Activated CD4-positive, alpha-beta T cell treated with anti-CD3 and anti-CD28 coated beads, Interleukin-2, amount 10 ng/mL, durations not matched to agents 7 days and 5 days (primary cell): ENCODE results near the gene EIF4A3. TPM values are rescaled to one million over a fixed set of nuclear protein-coding genes. Genes with fewer than 3 reads are reported as not detected.

Source experiments
- CTCF ChIA-PET: fragments of 350-600 bp; sonication (Branson Sonifier 250); formaldehyde crosslinking; loops from one replicate; lab custom pipeline; 2021; ENCODE audit warnings: antibody characterized with exemption; lab: Charles Lee
- POLR2A ChIA-PET: fragments of 350-600 bp; sonication (Branson Sonifier 250); formaldehyde crosslinking; loops from one replicate; lab custom pipeline; 2021; ENCODE audit warnings: antibody characterized with exemption; lab: Charles Lee
- DNase-seq: peaks from one replicate; pipeline ENCODE4 v3.0.0-alpha.2; 2020
- H3K27ac Mint-ChIP-seq: one replicate; pipeline ENCODE4 v1.8.0; 2021; ENCODE audit warnings: mild to moderate bottlenecking, moderate library complexity, mixed read lengths
- H3K27me3 Mint-ChIP-seq: one replicate; pipeline ENCODE4 v1.8.0; 2021; ENCODE audit warnings: mixed read lengths
- H3K36me3 Mint-ChIP-seq: one replicate; pipeline ENCODE4 v1.8.0; 2021; ENCODE audit warnings: low read depth, mixed read lengths
- H3K4me1 Mint-ChIP-seq: one replicate; pipeline ENCODE4 v1.8.0; 2021; ENCODE audit warnings: mixed read lengths
- H3K4me3 Mint-ChIP-seq: one replicate; pipeline ENCODE4 v1.8.0; 2021; ENCODE audit warnings: mild to moderate bottlenecking, moderate library complexity, mixed read lengths
- H3K9me3 Mint-ChIP-seq: one replicate; pipeline ENCODE4 v1.8.0; 2021; ENCODE audit warnings: mixed read lengths
- total RNA-seq, 2 experiments: library from RNA; stranded (reverse); gene quantifications; one replicate each; pipeline ENCODE4 v1.2.3, GENCODE V29; 2021

Gene EIF4A3
- 100 to 1,000 TPM; 148 to 157 TPM for total RNA-seq

DNA sequence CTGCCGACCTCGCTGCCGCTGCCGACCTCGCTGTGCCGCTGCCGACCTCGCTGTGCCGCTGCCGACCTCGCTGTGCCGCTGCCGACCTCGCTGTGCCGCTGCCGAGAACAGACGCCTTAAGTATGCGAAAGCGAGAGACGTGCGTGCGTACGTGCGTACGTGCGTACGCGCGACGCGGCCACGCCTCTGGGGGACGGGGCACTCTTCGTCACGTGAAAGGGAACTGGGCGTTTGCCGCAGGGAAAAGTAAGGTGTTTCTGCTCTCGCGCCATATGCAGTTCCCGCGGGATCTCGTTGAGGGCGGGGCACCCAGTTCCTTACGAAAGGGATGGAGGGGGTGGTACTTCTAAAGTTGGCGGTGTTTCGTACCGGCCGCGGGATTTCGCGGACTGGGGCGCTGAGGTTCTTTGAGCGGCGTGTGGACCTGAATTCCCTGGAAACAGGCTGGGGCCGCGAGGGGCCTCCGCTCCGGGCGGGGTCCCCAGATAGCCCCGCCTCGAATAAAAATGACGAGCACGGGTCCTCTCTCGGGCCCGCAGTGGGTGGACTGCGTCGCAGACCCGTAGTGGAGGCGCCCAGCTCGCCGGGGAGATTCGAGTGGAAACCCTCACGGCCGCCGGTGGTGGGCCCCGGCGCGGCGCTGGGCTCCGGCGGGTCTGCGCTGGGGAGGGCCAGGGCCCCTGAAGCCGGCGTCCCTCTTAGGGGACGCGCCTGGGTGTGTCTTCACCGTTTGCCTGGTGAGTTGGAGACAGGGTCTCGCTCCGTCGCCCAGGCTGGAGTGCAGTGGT is at the start of gene EIF4A3:
TSS of gene EIF4A3 (minus strand) at position 94 of the 788 bp plus-strand sequence. CDS start 167 bp downstream, outside the sequence.
- peak within 1 kb of the TSS; percentile 80 for H3K4me3 Mint-ChIP-seq
- POLR2A ChIA-PET, result no interaction called here
- peak; percentile 98 for DNase-seq
- H3K27me3 Mint-ChIP-seq, result no peaks in the 10 kb centered on the region
- H3K36me3 Mint-ChIP-seq, result peaks cover 27% of the 10 kb centered on the region
- CTCF ChIA-PET, result interaction anchor here (1.1 kb wide), 1 partner anchor 72 kb away, joined by 3 read pairs; the partner anchor contains the start of gene SGSH
- peak within 1 kb of the TSS; percentile 98 for H3K27ac Mint-ChIP-seq
- peaks cover 10% of the 10 kb centered on the region for H3K9me3 Mint-ChIP-seq
- peaks cover 47% of the 10 kb centered on the region for H3K4me1 Mint-ChIP-seq

DNA sequence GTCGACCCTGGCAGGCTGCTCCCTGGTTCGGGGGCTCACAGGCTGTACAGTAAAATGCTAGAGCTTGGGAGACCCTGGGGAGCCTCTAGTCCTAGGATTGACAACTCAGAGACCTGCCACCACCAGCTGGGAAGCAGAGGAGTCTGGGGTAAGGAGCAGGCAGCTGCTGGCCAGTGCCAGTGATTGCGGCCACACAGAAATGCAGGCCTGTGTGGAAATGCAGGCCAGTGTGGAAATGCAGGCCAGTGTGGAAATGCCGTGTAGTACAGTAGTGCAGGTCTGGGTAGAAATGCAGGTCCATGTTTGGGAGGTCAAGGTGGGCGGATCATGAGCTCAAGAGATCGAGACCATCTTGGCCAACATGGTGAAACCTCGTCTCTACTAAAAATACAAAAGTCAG is 49.7 kb upstream of the EIF4A3 start:
- POLR2A ChIA-PET, result no interaction called here
- DNase-seq, result no peak
- H3K27ac Mint-ChIP-seq, result no peak overlapping the region
- no peak overlapping the region for H3K4me3 Mint-ChIP-seq
- H3K27me3 Mint-ChIP-seq, result peaks cover 5% of the 10 kb centered on the region
- CTCF ChIA-PET, result interaction anchor here (0.9 to 2.3 kb wide), 6 partner anchors 8 to 74 kb away, joined by 3 to 11 read pairs (median 4); no protein-coding TSS in a partner anchor
- H3K36me3 Mint-ChIP-seq, result no peaks in the 10 kb centered on the region
- H3K9me3 Mint-ChIP-seq, result peaks cover 4% of the 10 kb centered on the region
- no peaks in the 10 kb centered on the region for H3K4me1 Mint-ChIP-seq

DNA sequence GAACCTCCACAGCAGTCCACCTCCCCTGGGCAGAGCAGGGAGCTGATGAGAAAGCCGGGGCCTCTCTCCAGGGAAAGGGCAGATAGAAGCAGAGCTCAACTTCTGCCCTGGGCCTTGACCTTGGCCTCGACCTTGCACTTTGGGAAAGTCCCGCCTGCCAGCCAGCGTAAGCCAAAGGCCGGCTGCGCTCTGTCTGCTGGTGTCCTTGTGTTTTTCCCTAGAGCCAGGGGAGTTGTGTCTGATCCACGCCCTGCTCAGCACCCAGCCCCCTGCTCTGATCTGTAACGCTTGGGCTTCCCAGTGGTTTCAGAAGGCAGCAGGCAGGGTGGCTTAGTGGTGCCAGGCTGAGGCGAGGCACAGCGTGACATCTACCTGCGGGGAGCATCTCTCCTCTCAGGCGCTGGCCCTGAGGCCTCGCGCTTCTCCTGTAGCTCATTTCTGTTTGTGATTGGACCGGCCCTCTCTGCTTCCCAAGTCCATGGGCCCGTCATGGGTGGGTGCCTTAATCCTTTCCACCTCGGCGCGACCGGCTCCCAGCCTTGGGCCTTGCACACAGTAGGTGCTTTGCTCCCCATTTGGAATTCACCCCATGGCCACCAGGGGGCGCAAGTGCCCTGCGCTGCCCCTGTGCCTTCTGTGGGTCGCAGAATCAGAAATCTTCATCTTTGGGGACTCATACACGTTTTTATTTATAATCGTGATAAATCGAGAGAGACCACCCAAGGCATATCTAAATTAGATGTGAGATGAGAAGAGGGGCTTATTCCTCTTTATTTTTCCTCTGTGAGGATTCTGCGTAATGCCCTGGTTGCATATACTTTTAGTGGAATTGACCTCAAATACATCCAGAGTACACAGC is 49.0 kb upstream of the EIF4A3 start:
- Mint-ChIP-seq H3K27ac (no peak overlapping the region), H3K9me3 (peaks cover 4% of the 10 kb centered on the region), H3K36me3 (no peaks in the 10 kb centered on the region), H3K27me3 (peaks cover 5% of the 10 kb centered on the region), H3K4me3 (no peak overlapping the region), H3K4me1 (no peaks in the 10 kb centered on the region)
- POLR2A ChIA-PET, result no interaction called here
- CTCF ChIA-PET, result interaction anchor here (0.8 to 2.3 kb wide), 11 partner anchors 8 to 74 kb away, joined by 3 to 11 read pairs (median 4); no protein-coding TSS in a partner anchor
- peak; percentile 52 for DNase-seq

- ChIA-PET POLR2A (no interaction called here), CTCF (interaction anchor here (0.8 to 2.3 kb wide), 6 partner anchors 11 to 75 kb away, joined by 3 to 11 read pairs (median 4); no protein-coding TSS in a partner anchor)
- peaks cover 5% of the 10 kb centered on the region for H3K27me3 Mint-ChIP-seq
- no peaks in the 10 kb centered on the region for H3K4me1 Mint-ChIP-seq
- H3K27ac Mint-ChIP-seq, result no peak overlapping the region
- peaks cover 4% of the 10 kb centered on the region for H3K9me3 Mint-ChIP-seq
- H3K36me3 Mint-ChIP-seq, result no peaks in the 10 kb centered on the region
- no peak overlapping the region for H3K4me3 Mint-ChIP-seq
- no peak for DNase-seq
Observed at GRCh38 chr17:80195141-80195540, 48.2 kb upstream of the EIF4A3 start.

GRCh38 chr17:80191865-80192661 is 45.1 kb upstream of the EIF4A3 start:
- H3K27ac Mint-ChIP-seq, result no peak overlapping the region
- peaks cover 4% of the 10 kb centered on the region for H3K9me3 Mint-ChIP-seq
- no peaks in the 10 kb centered on the region for H3K4me1 Mint-ChIP-seq
- ChIA-PET POLR2A (interaction anchor here (0.6 kb wide), 1 partner anchor 25 kb away, joined by 4 read pairs; no protein-coding TSS in a partner anchor), CTCF (interaction anchor here (0.7 to 1.2 kb wide), 2 partner anchors 12 to 14 kb away, joined by 3 read pairs; no protein-coding TSS in a partner anchor)
- no peak overlapping the region for H3K4me3 Mint-ChIP-seq
- no peak for DNase-seq
- no peaks in the 10 kb centered on the region for H3K36me3 Mint-ChIP-seq
- peaks cover 5% of the 10 kb centered on the region for H3K27me3 Mint-ChIP-seq

GRCh38 chr17:80191192-80191591 is 44.3 kb upstream of the EIF4A3 start:
- POLR2A ChIA-PET, result no interaction called here
- H3K4me3 Mint-ChIP-seq, result no peak overlapping the region

DNA sequence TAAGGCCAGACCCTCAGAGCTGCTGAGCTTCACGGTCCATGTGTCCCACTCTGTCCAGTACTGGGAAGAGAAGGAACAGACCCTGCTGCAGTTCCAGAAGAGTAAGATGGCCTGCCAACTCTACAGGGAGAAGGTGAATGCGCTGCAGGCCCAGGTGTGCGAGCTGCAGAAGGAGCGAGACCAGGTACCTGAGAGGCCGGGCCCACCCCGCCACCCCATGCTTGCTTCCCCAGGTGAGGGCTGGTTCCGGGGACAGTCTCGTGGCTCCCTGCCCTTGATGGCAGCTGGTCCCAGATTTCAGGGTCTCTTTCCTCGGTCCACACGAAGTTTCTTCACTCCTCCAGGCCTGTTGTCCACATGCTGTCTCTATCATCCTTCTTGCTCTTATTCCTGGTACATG is 43.8 kb upstream of the EIF4A3 start:
- peaks cover 4% of the 10 kb centered on the region for H3K9me3 Mint-ChIP-seq
- peaks cover 5% of the 10 kb centered on the region for H3K27me3 Mint-ChIP-seq
- H3K27ac Mint-ChIP-seq, result no peak overlapping the region
- no peak for DNase-seq
- no peaks in the 10 kb centered on the region for H3K4me1 Mint-ChIP-seq
- ChIA-PET CTCF (interaction anchor here (1.1 kb wide), 1 partner anchor 10 kb away, joined by 3 read pairs; no protein-coding TSS in a partner anchor), POLR2A (no interaction called here)
- H3K36me3 Mint-ChIP-seq, result no peaks in the 10 kb centered on the region
- H3K4me3 Mint-ChIP-seq, result no peak overlapping the region

More at GRCh38 chr17:80191192-80191591, 44.3 kb upstream of the EIF4A3 start:
- CTCF ChIA-PET, result interaction anchor here (0.7 to 1.2 kb wide), 3 partner anchors 9 to 14 kb away, joined by 3 read pairs; no protein-coding TSS in a partner anchor
- DNase-seq, result no peak
- Mint-ChIP-seq H3K9me3 (peaks cover 4% of the 10 kb centered on the region), H3K4me1 (no peaks in the 10 kb centered on the region), H3K36me3 (no peaks in the 10 kb centered on the region), H3K27ac (no peak overlapping the region), H3K27me3 (peaks cover 5% of the 10 kb centered on the region)

DNA sequence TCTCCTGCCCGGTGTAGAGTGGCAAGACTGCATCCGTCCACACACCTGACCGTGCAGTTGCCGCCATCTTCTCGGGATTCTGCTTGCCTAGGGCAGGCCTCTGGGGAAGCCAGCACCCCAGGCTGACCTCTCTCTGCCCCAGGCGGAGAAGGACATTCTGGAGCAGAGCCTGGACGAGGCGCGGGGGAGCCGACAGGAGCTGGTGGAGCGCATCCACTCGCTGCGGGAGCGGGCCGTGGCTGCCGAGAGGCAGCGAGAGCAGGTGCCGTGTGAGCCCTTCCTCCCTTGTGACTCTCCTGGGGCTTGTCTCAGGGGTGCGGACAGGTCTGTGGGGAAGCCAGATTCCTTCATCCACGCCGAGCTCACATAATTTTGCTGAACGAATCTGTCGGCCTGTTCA is 42.7 kb upstream of the EIF4A3 start:
- no peak for DNase-seq
- H3K36me3 Mint-ChIP-seq, result no peaks in the 10 kb centered on the region
- peaks cover 3% of the 10 kb centered on the region for H3K9me3 Mint-ChIP-seq
- peaks cover 5% of the 10 kb centered on the region for H3K27me3 Mint-ChIP-seq
- H3K27ac Mint-ChIP-seq, result no peak overlapping the region
- no peak overlapping the region for H3K4me3 Mint-ChIP-seq
- H3K4me1 Mint-ChIP-seq, result no peaks in the 10 kb centered on the region
- POLR2A ChIA-PET, result no interaction called here
- CTCF ChIA-PET, result interaction anchor here (0.5 kb wide), 1 partner anchor 42 kb away, joined by 3 read pairs; no protein-coding TSS in a partner anchor

GRCh38 chr17:80187515-80187941 is 40.6 kb upstream of the EIF4A3 start:
- no peak for DNase-seq
- Mint-ChIP-seq H3K4me3 (no peak overlapping the region), H3K36me3 (no peaks in the 10 kb centered on the region), H3K27ac (no peak overlapping the region), H3K27me3 (no peaks in the 10 kb centered on the region), H3K9me3 (no peaks in the 10 kb centered on the region), H3K4me1 (no peaks in the 10 kb centered on the region)
- ChIA-PET POLR2A (no interaction called here), CTCF (interaction anchor here (1.1 kb wide), 2 partner anchors 9 to 86 kb away, joined by 3 read pairs; partner anchors contain the start of gene GAA)

- no peak overlapping the region for H3K4me3 Mint-ChIP-seq
- no peak for DNase-seq
- CTCF ChIA-PET, result interaction anchor here (1.1 kb wide), 1 partner anchor 86 kb away, joined by 3 read pairs; the partner anchor contains the start of gene GAA
- POLR2A ChIA-PET, result no interaction called here
- no peaks in the 10 kb centered on the region for H3K36me3 Mint-ChIP-seq
- H3K9me3 Mint-ChIP-seq, result no peaks in the 10 kb centered on the region
- no peaks in the 10 kb centered on the region for H3K27me3 Mint-ChIP-seq
- no peak overlapping the region for H3K27ac Mint-ChIP-seq
- no peaks in the 10 kb centered on the region for H3K4me1 Mint-ChIP-seq
Observed at GRCh38 chr17:80187090-80187489, 40.2 kb upstream of the EIF4A3 start.

- no peaks in the 10 kb centered on the region for H3K9me3 Mint-ChIP-seq
- H3K4me3 Mint-ChIP-seq, result no peak overlapping the region
- DNase-seq, result no peak
- ChIA-PET POLR2A (no interaction called here), CTCF (interaction anchor here (1.5 kb wide), 1 partner anchor 85 kb away, joined by 3 read pairs; the partner anchor contains the start of gene GAA)
- no peak overlapping the region for H3K27ac Mint-ChIP-seq
- H3K27me3 Mint-ChIP-seq, result no peaks in the 10 kb centered on the region
- H3K36me3 Mint-ChIP-seq, result no peaks in the 10 kb centered on the region
- no peaks in the 10 kb centered on the region for H3K4me1 Mint-ChIP-seq
Observed at GRCh38 chr17:80185968-80186367, 39.0 kb upstream of the EIF4A3 start.

GRCh38 chr17:80184423-80184714 is 37.4 kb upstream of the EIF4A3 start:
- Mint-ChIP-seq H3K4me3 (no peak overlapping the region), H3K9me3 (no peaks in the 10 kb centered on the region), H3K27me3 (no peaks in the 10 kb centered on the region), H3K36me3 (no peaks in the 10 kb centered on the region), H3K27ac (no peak overlapping the region), H3K4me1 (no peaks in the 10 kb centered on the region)
- ChIA-PET CTCF (interaction anchor here (1.3 kb wide), 1 partner anchor 11 kb away, joined by 4 read pairs; no protein-coding TSS in a partner anchor), POLR2A (no interaction called here)
- no peak for DNase-seq
